AG04449 (cell line): ENCODE data around the gene PDE6G.

Source experiments
- CTCF ChIA-PET: fragments of 350-600 bp; formaldehyde crosslinking; extraction: SDS; loops from one replicate; lab custom pipeline; 2021; ENCODE audit warnings: antibody characterized with exemption; lab: Yijun Ruan, JAX
- POLR2A ChIA-PET: fragments of 400-600, 350-600 bp; formaldehyde crosslinking; extraction: SDS; loops from one replicate; lab custom pipeline; 2020; ENCODE audit warnings: antibody characterized with exemption, inconsistent platforms; lab: Yijun Ruan, JAX
- DNase-seq: peaks from one replicate; pipeline ENCODE4 v3.0.0-alpha.2; 2010; ENCODE audit warnings: low read depth, low spot score
- H3K4me3 ChIP-seq: 2 replicates; pipeline ENCODE4 v1.5.1; 2011; ENCODE audit warnings: low read depth, mild to moderate bottlenecking, control low read depth, low read length
- CTCF ChIP-seq: IDR thresholded peaks from one replicate; pipeline ENCODE4 v1.5.1; 2011; ENCODE audit warnings: mild to moderate bottlenecking, moderate library complexity, low read length, control low read depth, inconsistent platforms; ENCODE audit not compliant: insufficient read depth; ENCODE audit errors: missing control alignments

The PDE6G gene

GRCh38 chr17:81695211-81695610 is 38.9 kb upstream of the PDE6G start:
- POLR2A ChIA-PET, result interaction anchor here (0.7 to 1.6 kb wide), 2 partner anchors 11 to 29 kb away, joined by 3 to 5 read pairs; partner anchors contain the start of genes CCDC137, HGS and OXLD1
- CTCF ChIA-PET, result no interaction called here
- TF ChIP-seq CTCF, result no peak
- no peak overlapping the region for H3K4me3 ChIP-seq
- no peak for DNase-seq

DNA sequence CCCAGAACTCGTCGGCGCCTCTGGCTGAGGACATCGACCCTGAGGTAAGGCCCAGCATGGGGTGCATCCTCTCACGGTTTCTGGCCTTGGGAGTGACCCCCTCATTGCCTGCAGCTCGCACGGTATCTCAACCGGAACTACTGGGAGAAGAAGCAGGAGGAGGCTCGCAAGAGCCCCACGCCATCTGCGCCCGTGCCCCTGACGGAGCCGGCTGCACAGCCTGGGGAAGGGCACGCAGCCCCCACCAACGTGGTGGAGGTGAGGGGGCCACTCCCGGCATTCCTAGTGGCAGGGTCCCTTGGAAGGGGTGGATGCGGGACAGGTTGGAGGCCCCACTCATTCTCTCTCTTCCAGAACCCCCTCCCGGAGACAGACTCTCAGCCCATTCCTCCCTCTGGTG is 38.5 kb upstream of the PDE6G start:
- CTCF ChIA-PET, result no interaction called here
- no peak overlapping the region for H3K4me3 ChIP-seq
- TF ChIP-seq CTCF, result no peak
- DNase-seq, result no peak
- POLR2A ChIA-PET, result no interaction called here

- DNase-seq, result no peak
- ChIA-PET POLR2A (interaction anchor here (1.2 to 1.5 kb wide), 3 partner anchors 9 to 10 kb away, joined by 5 to 6 read pairs (median 5); partner anchors contain the start of genes ARL16, HGS and MRPL12), CTCF (interaction anchor here (0.9 to 1.2 kb wide), 2 partner anchors 9 to 34 kb away, joined by 3 read pairs; partner anchors contain the start of gene HGS)
- TF ChIP-seq CTCF, result no peak
- H3K4me3 ChIP-seq, result no peak overlapping the region
Measured at GRCh38 chr17:81693509-81694210, 37.3 kb upstream of the PDE6G start.

DNA sequence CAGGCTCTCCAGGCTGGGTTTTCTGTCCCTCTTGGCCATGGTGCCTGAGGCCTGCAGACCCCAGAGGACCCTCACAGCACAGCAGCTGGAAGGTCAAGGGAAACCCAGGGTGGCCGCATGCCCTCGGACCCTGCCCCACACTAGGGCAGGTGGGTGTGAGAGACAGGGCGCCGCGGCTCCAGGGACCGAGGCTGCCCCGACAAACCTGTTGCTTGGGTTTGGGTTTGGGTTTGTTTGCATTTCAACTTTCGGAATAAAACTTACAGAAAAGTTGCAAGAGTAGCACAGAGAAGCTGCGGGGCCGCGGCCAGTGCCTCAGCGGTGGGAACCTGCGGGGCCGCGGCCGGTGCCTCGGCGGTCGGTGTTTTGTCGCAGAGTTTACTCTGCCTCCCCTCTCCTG is 35.3 kb upstream of the PDE6G start:
- no peak for TF ChIP-seq CTCF
- DNase-seq, result no peak
- CTCF ChIA-PET, result no interaction called here
- POLR2A ChIA-PET, result no interaction called here
- H3K4me3 ChIP-seq, result no peak overlapping the region

DNA sequence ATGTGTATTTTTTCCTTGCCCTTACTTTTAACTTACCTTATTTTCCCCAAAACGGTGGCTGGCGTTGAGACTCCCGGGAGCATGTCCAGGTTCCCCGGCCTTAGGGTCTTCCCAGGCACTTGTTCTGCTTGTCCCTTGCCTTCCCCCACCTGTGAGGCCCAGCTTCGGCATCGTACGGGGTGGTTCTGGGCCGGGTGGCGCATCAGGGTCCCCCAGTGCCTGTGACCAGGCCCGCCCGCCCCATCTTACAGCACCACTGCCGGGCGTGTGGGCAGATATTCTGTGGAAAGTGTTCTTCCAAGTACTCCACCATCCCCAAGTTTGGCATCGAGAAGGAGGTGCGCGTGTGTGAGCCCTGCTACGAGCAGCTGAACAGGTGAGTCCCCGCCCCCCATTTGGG is 34.9 kb upstream of the PDE6G start:
- ChIA-PET CTCF (no interaction called here), POLR2A (no interaction called here)
- no peak for TF ChIP-seq CTCF
- DNase-seq, result no peak
- no peak overlapping the region for H3K4me3 ChIP-seq

DNA sequence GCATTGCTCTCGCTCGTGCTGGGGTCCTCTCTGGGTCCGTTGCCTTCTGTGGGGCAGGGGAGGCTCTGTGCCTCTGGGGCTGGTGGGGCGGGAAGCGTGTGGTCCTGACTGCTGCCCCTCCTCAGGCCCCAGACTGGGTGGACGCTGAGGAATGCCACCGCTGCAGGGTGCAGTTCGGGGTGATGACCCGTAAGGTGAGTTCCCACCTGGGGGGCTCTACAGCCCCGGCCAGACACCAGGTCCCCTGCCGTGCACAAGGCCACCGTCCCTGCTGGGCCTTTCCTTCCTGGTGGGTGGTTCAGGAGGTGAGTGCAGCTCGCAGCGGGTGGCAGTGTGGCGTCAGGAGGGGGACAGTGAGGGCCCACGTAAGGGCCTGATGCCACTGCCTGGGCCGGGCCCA is 34.2 kb upstream of the PDE6G start:
- CTCF ChIA-PET, result no interaction called here
- POLR2A ChIA-PET, result no interaction called here

More for the DNA sequence above, 34.2 kb upstream of the PDE6G start:
- no peak for TF ChIP-seq CTCF
- DNase-seq, result no peak
- no peak overlapping the region for H3K4me3 ChIP-seq
